ENCODE measurements around the gene AMOTL2.

The AMOTL2 gene

GRCh38 chr3:134381831-134382442, 7.7 kb upstream of the AMOTL2 start:
- TF ChIP-seq CTCF (IDR thresholded peaks at IDR 0.05; ENCODE audit: low read depth, low read length): no peak
- H3K4me3 ChIP-seq (replicated peaks in 1 of 2; ENCODE audit: low read depth in 2 of 2, low read length in 2 of 2): no peak overlapping the region
- DNase-seq (ENCODE audit: low read depth in 2 of 2): no peak

- no peak overlapping the region for H3K4me3 ChIP-seq (replicated peaks in 1 of 2; ENCODE audit: low read depth in 2 of 2, low read length in 2 of 2)
- no peak for DNase-seq (ENCODE audit: low read depth in 2 of 2)
- no peak for TF ChIP-seq CTCF (IDR thresholded peaks at IDR 0.05; ENCODE audit: low read depth, low read length)
Observed at GRCh38 chr3:134381076-134381475, 6.8 kb upstream of the AMOTL2 start.

GRCh38 chr3:134380249-134380648, 6.0 kb upstream of the AMOTL2 start:
- no peak for DNase-seq (ENCODE audit: low read depth in 2 of 2)
- no peak for TF ChIP-seq CTCF (IDR thresholded peaks at IDR 0.05; ENCODE audit: low read depth, low read length)
- H3K4me3 ChIP-seq (replicated peaks in 1 of 2; ENCODE audit: low read depth in 2 of 2, low read length in 2 of 2): no peak overlapping the region

- DNase-seq (ENCODE audit: low read depth in 2 of 2): no peak
- no peak for TF ChIP-seq CTCF (IDR thresholded peaks at IDR 0.05; ENCODE audit: low read depth, low read length)
- no peak overlapping the region for H3K4me3 ChIP-seq (replicated peaks in 1 of 2; ENCODE audit: low read depth in 2 of 2, low read length in 2 of 2)
Observed at GRCh38 chr3:134378818-134379217, 4.6 kb upstream of the AMOTL2 start.

GRCh38 chr3:134378384-134378783, 4.1 kb upstream of the AMOTL2 start:
- peak; percentile 21 for TF ChIP-seq CTCF (IDR thresholded peaks at IDR 0.05; ENCODE audit: low read depth, low read length)
- DNase-seq (ENCODE audit: low read depth in 2 of 2): peak; percentile 42 to 68
- H3K4me3 ChIP-seq (replicated peaks in 1 of 2; ENCODE audit: low read depth in 2 of 2, low read length in 2 of 2): no peak overlapping the region

- H3K4me3 ChIP-seq (replicated peaks in 1 of 2; ENCODE audit: low read depth in 2 of 2, low read length in 2 of 2): no peak overlapping the region
- no peak for DNase-seq (ENCODE audit: low read depth in 2 of 2)
- no peak for TF ChIP-seq CTCF (IDR thresholded peaks at IDR 0.05; ENCODE audit: low read depth, low read length)
Observed at GRCh38 chr3:134377896-134378295, 3.6 kb upstream of the AMOTL2 start.

Measured in cardiac fibroblast (primary cell).